SKM-1 (cell line): ENCODE results near the gene GLT8D1.
"Not testable (repeated sequence)": the region's sequence is repeated elsewhere in the genome, so short reads cannot be mapped to it uniquely, and the experiment has no call there.

ENCODE experiments used
- DNase-seq: peaks from one replicate; lab custom pipeline; 2025; ENCODE audit not compliant: unreplicated experiment; lab: John Stamatoyannopoulos, UW

Gene GLT8D1

GRCh38 chr3:52705688-52706686 lies at the start of gene GLT8D1, which contains the start of gene SPCS1:
TSS of gene GLT8D1 (minus strand) at chr3:52705791. CDS start at chr3:52700460, 5,331 bp downstream.
TSS of gene SPCS1 (plus strand) at chr3:52706106. CDS start at chr3:52706247, 141 bp downstream.
- peak; percentile 75 for DNase-seq

- DNase-seq = no peak
Observed at GRCh38 chr3:52754373-52754772, 48.8 kb upstream of the GLT8D1 start.

GRCh38 chr3:52752045-52752660 lies 46.6 kb upstream of the GLT8D1 start:
- no peak for DNase-seq

- no peak for DNase-seq
Observed at GRCh38 chr3:52743721-52744120, 38.1 kb upstream of the GLT8D1 start.

GRCh38 chr3:52743152-52743551 lies 37.6 kb upstream of the GLT8D1 start:
- no peak for DNase-seq

GRCh38 chr3:52742418-52743041 lies 36.9 kb upstream of the GLT8D1 start:
- no peak for DNase-seq

GRCh38 chr3:52739730-52740129 lies 34.1 kb upstream of the GLT8D1 start:
- no peak for DNase-seq

- no peak for DNase-seq
Observed at GRCh38 chr3:52733256-52733891, 27.8 kb upstream of the GLT8D1 start.

- DNase-seq = no peak
Observed at GRCh38 chr3:52731590-52731989, 26.0 kb upstream of the GLT8D1 start.

GRCh38 chr3:52730681-52731080 lies 25.1 kb upstream of the GLT8D1 start:
- no peak for DNase-seq

GRCh38 chr3:52728753-52729152 lies 23.2 kb upstream of the GLT8D1 start:
- not testable (repeated sequence) for DNase-seq

- no peak for DNase-seq
Observed at GRCh38 chr3:52724511-52724910, 18.9 kb upstream of the GLT8D1 start.

- no peak for DNase-seq
Observed at GRCh38 chr3:52723935-52724334, 18.3 kb upstream of the GLT8D1 start.

GRCh38 chr3:52722491-52722890 lies 16.9 kb upstream of the GLT8D1 start:
- DNase-seq = no peak

- no peak for DNase-seq
Observed at GRCh38 chr3:52721730-52722008, 16.1 kb upstream of the GLT8D1 start.

GRCh38 chr3:52721002-52721729 lies 15.6 kb upstream of the GLT8D1 start:
- DNase-seq = peak; percentile 95

GRCh38 chr3:52719618-52720017 lies 14.0 kb upstream of the GLT8D1 start:
- DNase-seq = no peak

GRCh38 chr3:52715714-52716305 lies 10.2 kb upstream of the GLT8D1 start:
- no peak for DNase-seq

- no peak for DNase-seq
Observed at GRCh38 chr3:52714335-52715302, 9.0 kb upstream of the GLT8D1 start.
